PC-3 (cell line): Measurements from ENCODE around the gene CXCL5. TPM values are rescaled to one million over a fixed set of nuclear protein-coding genes. Genes with fewer than 3 reads are reported as not detected.

ENCODE experiments used
- ATAC-seq: fragments of 200-7000 bp; cut with Tn5 transposase; 2 replicates; pipeline ENCODE4 v1.9.1; 2020; ENCODE audit warnings: mild to moderate bottlenecking, moderate library complexity
- BruUV-seq: library from RNA; stranded (reverse); fragments of 400-500 nt; replicated peaks from 2 replicates; lab custom pipeline; 2021; lab: Mats Ljungman, UMichigan
- CTCF ChIA-PET: fragments of 300-600 bp; sonication (Branson Sonifier 250); formaldehyde crosslinking; loops from one replicate; lab custom pipeline; 2022; ENCODE audit warnings: antibody characterized with exemption; lab: Charles Lee
- POLR2A ChIA-PET: fragments of 300-600 bp; sonication (Branson Sonifier 250); formaldehyde crosslinking; loops from one replicate; lab custom pipeline; 2022; ENCODE audit warnings: antibody characterized with exemption; ENCODE audit not compliant: unreplicated experiment; lab: Charles Lee
- DNase-seq: peaks from one replicate; pipeline ENCODE4 v3.0.0-alpha.2; 2015
- H2AFZ ChIP-seq: fragments of 300-600 bp; sonication (generic); 2 replicates; pipeline ENCODE4 v1.6.0; 2016; ENCODE audit warnings: antibody characterized with exemption, low read length
- H3F3A ChIP-seq: fragments of 300-600 bp; sonication (generic); one replicate; pipeline ENCODE4 v1.6.0; 2017; ENCODE audit warnings: antibody characterized with exemption, low read length, control low read depth, mild to moderate bottlenecking; ENCODE audit not compliant: unreplicated experiment
- H3K27ac ChIP-seq: fragments of 300-600 bp; sonication (generic); 2 replicates; pipeline ENCODE4 v1.5.1; 2016; ENCODE audit warnings: mild to moderate bottlenecking, low read length
- H3K27me3 ChIP-seq: fragments of 300-600 bp; sonication (generic); 2 replicates; pipeline ENCODE4 v1.6.1; 2016; ENCODE audit warnings: low read length, mixed read lengths
- H3K36me3 ChIP-seq: fragments of 300-600 bp; sonication (generic); 2 replicates; pipeline ENCODE4 v1.6.1; 2016; ENCODE audit warnings: low read depth, mixed run types, low read length, mixed read lengths
- H3K4me1 ChIP-seq: fragments of 300-600 bp; sonication (generic); 2 replicates; pipeline ENCODE4 v1.5.1; 2016; ENCODE audit warnings: low read length; ENCODE audit not compliant: insufficient read depth
- H3K4me2 ChIP-seq: fragments of 300-600 bp; sonication (generic); 2 replicates; pipeline ENCODE4 v1.6.0; 2016; ENCODE audit warnings: low read length
- H3K4me3 ChIP-seq: fragments of 300-600 bp; sonication (generic); 2 replicates; pipeline ENCODE4 v1.5.1; 2016; ENCODE audit warnings: mild to moderate bottlenecking, low read length, mixed read lengths
- H3K79me2 ChIP-seq: fragments of 300-600 bp; sonication (generic); 2 replicates; pipeline ENCODE4 v1.6.1; 2017; ENCODE audit warnings: low read length, mixed read lengths
- H3K9ac ChIP-seq: fragments of 300-600 bp; sonication (generic); 2 replicates; pipeline ENCODE4 v1.6.0; 2016; ENCODE audit warnings: mild to moderate bottlenecking, low read length
- H3K9me2 ChIP-seq: fragments of 300-600 bp; sonication (generic); replicated peaks from 2 replicates; pipeline ENCODE4 v1.6.1; 2016; ENCODE audit warnings: mixed run types, low read length, mixed read lengths
- H3K9me3 ChIP-seq: fragments of 300-600 bp; sonication (generic); 2 replicates; pipeline ENCODE4 v1.6.1; 2016; ENCODE audit warnings: low read length, mixed read lengths
- H4K20me1 ChIP-seq: fragments of 300-600 bp; sonication (generic); 2 replicates; pipeline ENCODE4 v1.6.1; 2016; ENCODE audit warnings: low read length, mixed read lengths
- EZH2 ChIP-seq: fragments of 300-600 bp; sonication (generic); IDR thresholded peaks from one replicate; pipeline ENCODE4 v1.6.1; 2017; ENCODE audit warnings: antibody characterized with exemption, mild to moderate bottlenecking, low read length; ENCODE audit not compliant: unreplicated experiment
- EZH2phosphoT487 ChIP-seq: fragments of 300-600 bp; sonication (generic); IDR thresholded peaks from 2 replicates; pipeline ENCODE4 v1.6.1; 2018; ENCODE audit warnings: mild to moderate bottlenecking, antibody characterized with exemption, low read length, borderline replicate concordance
- intact Hi-C: fragments of 100-400 bp; cut with micrococcal nuclease; formaldehyde crosslinking; loops from 2 replicates; pipeline ENCODE4 v1.9.0; 2023
- total RNA-seq: library from RNA; depleted of rRNA; stranded (reverse); fragments of >200 nt; gene quantifications from 2 replicates; pipeline ENCODE4 v1.2.3, GENCODE V29; 2014
- TF ChIP-seq, protein P1 (sequence below): fragments of 300-600 bp; sonication (generic); conservative IDR thresholded peaks from 2 replicates; pipeline ENCODE4 v1.5.1; 2017; ENCODE audit warnings: antibody characterized with exemption, low read depth, mild to moderate bottlenecking, low read length

The CXCL5 gene
- total RNA-seq, 1 experiment from 2014 or later = 0.55 TPM

DNA sequence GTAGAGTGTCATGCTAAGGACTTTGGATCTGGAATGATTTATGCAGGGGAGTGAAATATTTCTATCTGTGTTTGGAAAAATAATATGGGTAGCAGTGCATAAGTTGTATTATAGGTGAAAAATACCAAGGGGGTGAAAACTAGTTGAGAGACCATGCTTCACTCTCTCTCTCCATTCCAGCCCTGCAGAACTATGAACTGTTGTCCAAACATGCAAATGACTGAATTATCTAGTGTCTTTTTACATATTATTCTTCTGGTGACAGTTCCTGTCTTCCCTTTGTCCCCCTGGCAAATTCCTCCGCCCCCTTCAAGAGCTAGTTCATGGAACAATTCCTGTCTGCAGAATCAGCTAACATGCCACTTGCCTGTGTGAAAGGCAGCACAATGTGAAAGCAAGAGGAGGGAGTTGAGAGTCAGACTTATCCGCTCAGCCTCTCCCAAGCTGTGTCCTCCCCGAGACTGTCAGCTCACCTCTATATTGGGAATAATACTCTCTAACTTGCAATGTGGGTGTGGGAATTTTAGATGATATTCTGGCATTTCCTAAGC lies 19.0 kb downstream of the CXCL5 start:
- Histone ChIP-seq H3F3A (no peaks in the 10 kb centered on the region), H3K9ac (peak overlapping the region; percentile 77), H3K27ac (peak overlapping the region; percentile 94), H3K4me3 (no peak overlapping the region), H3K27me3 (no peaks in the 10 kb centered on the region), H2AFZ (peak overlapping the region; percentile 35; the same call in 1 of the 2 replicates), H3K4me2 (peak overlapping the region; percentile 40), H3K79me2 (no peaks in the 10 kb centered on the region), H4K20me1 (no peaks in the 10 kb centered on the region), H3K4me1 (peaks cover 35% of the 10 kb centered on the region), H3K9me2 (no peaks in the 10 kb centered on the region), H3K9me3 (no peaks in the 10 kb centered on the region), H3K36me3 (no peaks in the 10 kb centered on the region)
- no TSS peak for BruUV-seq
- TF ChIP-seq EZH2phosphoT487 = no peak
- TF ChIP-seq, protein P1, sequence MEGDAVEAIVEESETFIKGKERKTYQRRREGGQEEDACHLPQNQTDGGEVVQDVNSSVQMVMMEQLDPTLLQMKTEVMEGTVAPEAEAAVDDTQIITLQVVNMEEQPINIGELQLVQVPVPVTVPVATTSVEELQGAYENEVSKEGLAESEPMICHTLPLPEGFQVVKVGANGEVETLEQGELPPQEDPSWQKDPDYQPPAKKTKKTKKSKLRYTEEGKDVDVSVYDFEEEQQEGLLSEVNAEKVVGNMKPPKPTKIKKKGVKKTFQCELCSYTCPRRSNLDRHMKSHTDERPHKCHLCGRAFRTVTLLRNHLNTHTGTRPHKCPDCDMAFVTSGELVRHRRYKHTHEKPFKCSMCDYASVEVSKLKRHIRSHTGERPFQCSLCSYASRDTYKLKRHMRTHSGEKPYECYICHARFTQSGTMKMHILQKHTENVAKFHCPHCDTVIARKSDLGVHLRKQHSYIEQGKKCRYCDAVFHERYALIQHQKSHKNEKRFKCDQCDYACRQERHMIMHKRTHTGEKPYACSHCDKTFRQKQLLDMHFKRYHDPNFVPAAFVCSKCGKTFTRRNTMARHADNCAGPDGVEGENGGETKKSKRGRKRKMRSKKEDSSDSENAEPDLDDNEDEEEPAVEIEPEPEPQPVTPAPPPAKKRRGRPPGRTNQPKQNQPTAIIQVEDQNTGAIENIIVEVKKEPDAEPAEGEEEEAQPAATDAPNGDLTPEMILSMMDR = no peak
- CTCF ChIA-PET = no interaction called here
- no peak for DNase-seq
- intact Hi-C loops = loop anchor here (1.0 kb wide), 1 partner anchor 136 kb away; no protein-coding TSS in a partner anchor
- POLR2A ChIA-PET = interaction anchor here (0.6 to 0.7 kb wide), 2 partner anchors 130 to 142 kb away, joined by 3 read pairs; no protein-coding TSS in a partner anchor
- no peak for ATAC-seq

DNA sequence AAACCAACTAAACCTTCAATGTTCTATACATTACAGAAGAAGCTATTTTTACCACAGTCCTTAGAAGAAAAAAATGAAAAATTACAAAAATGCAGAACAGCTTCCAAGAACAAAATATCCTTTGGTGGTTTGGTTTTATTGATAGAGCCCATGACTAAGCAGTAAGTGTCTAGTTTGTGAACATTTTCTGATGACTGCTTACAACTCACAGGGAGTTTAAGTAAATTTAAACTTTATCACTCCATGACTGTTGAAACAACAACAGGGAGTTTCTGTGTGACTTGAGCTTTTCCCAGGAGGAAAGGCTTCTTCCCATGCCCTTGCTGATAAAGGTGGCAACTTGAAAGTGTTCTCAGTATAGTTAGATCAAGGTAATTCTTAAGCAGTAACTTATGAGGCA lies 19.6 kb downstream of the CXCL5 start:
- no peaks in the 10 kb centered on the region for H3K9me3 ChIP-seq
- H2AFZ ChIP-seq = peak overlapping the region; percentile 35; the same call in 1 of the 2 replicates
- no peaks in the 10 kb centered on the region for H3K36me3 ChIP-seq
- ATAC-seq (peak; percentile 89), DNase-seq (peak; percentile 94)
- H3K4me1 ChIP-seq = peaks cover 31% of the 10 kb centered on the region
- POLR2A ChIA-PET = interaction anchor here (0.6 to 0.7 kb wide), 6 partner anchors 18 to 154 kb away, joined by 3 to 8 read pairs (median 4); no protein-coding TSS in a partner anchor
- H3K4me3 ChIP-seq = no peak overlapping the region
- H4K20me1 ChIP-seq = no peaks in the 10 kb centered on the region
- TF ChIP-seq, protein P1 = no peak
- H3K4me2 ChIP-seq = peak overlapping the region; percentile 40
- intact Hi-C loops = loop anchor here (1.0 kb wide), 1 partner anchor 136 kb away; no protein-coding TSS in a partner anchor
- BruUV-seq = no TSS peak
- no peaks in the 10 kb centered on the region for H3F3A ChIP-seq
- peak overlapping the region; percentile 77 for H3K9ac ChIP-seq
- H3K27me3 ChIP-seq = no peaks in the 10 kb centered on the region
- CTCF ChIA-PET = no interaction called here
- H3K79me2 ChIP-seq = no peaks in the 10 kb centered on the region
- no peaks in the 10 kb centered on the region for H3K9me2 ChIP-seq
- H3K27ac ChIP-seq = peak overlapping the region; percentile 94

DNA sequence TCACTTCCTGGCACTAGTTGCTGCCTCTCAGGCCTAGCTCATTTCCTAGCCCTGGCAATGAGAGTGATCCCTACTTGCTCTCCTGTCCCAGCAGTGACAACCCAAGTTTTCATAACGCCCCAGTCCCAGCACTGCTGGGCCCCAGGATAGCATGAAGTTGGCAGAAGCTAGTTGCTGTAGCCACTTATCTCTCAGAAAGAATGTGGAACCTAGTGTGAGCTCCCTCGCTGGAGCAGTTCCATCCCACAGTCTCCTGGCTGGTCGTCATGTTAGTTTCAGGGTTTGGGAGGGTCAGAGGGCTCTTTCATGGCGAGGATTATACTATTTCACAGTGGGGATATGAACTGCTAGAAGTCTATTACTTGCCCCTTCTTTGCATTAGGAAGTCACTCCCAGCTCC lies 21.8 kb downstream of the CXCL5 start:
- ChIA-PET CTCF (no interaction called here), POLR2A (interaction anchor here (0.6 kb wide), 1 partner anchor 235 kb away, joined by 3 read pairs; no protein-coding TSS in a partner anchor)
- no peak overlapping the region for H3K4me3 ChIP-seq
- H3K36me3 ChIP-seq = no peaks in the 10 kb centered on the region
- no peaks in the 10 kb centered on the region for H3F3A ChIP-seq
- H3K79me2 ChIP-seq = no peaks in the 10 kb centered on the region
- intact Hi-C loops = no loop called here
- peaks cover 19% of the 10 kb centered on the region for H3K4me1 ChIP-seq
- H4K20me1 ChIP-seq = no peaks in the 10 kb centered on the region
- no peak overlapping the region for H2AFZ ChIP-seq
- no peak overlapping the region for H3K27ac ChIP-seq
- TF ChIP-seq, protein P1 = no peak
- TF ChIP-seq EZH2phosphoT487 (no peak), EZH2 (no peak)
- ATAC-seq = no peak
- H3K9ac ChIP-seq = no peak overlapping the region
- H3K9me2 ChIP-seq = no peaks in the 10 kb centered on the region
- no peak overlapping the region for H3K4me2 ChIP-seq
- H3K27me3 ChIP-seq = no peaks in the 10 kb centered on the region
- DNase-seq = no peak
- BruUV-seq = no TSS peak
- no peaks in the 10 kb centered on the region for H3K9me3 ChIP-seq
